Amniotic epithelial cell (primary cell): ENCODE results near the gene VLDLR.
"Not testable (repeated sequence)": the region's sequence is repeated elsewhere in the genome, so short reads cannot be mapped to it uniquely, and the experiment has no call there.

Experiments used
- DNase-seq: peaks from one replicate; pipeline ENCODE4 v3.0.0-alpha.2; 2010; ENCODE audit warnings: low read depth

The VLDLR gene

GRCh38 chr9:2664174-2665065, 42.8 kb downstream of the VLDLR start:
- no peak for DNase-seq

GRCh38 chr9:2666569-2666968, 45.0 kb downstream of the VLDLR start:
- no peak for DNase-seq

GRCh38 chr9:2673161-2673560, 51.6 kb downstream of the VLDLR start:
- DNase-seq = no peak

GRCh38 chr9:2674141-2674824, 52.7 kb downstream of the VLDLR start:
- DNase-seq = no peak

- no peak for DNase-seq
Observed at GRCh38 chr9:2675834-2676233, 54.2 kb downstream of the VLDLR start.

GRCh38 chr9:2676466-2676865, 54.9 kb downstream of the VLDLR start:
- no peak for DNase-seq

- DNase-seq = peak; percentile 33
Observed at GRCh38 chr9:2677915-2678889, 56.6 kb downstream of the VLDLR start.

- no peak for DNase-seq
Observed at GRCh38 chr9:2679011-2679410, 57.4 kb downstream of the VLDLR start.

- DNase-seq = no peak
Observed at GRCh38 chr9:2681981-2682380, 60.4 kb downstream of the VLDLR start.

- no peak for DNase-seq
Observed at GRCh38 chr9:2686911-2687310, 65.3 kb downstream of the VLDLR start.

- no peak for DNase-seq
Observed at GRCh38 chr9:2688636-2689035, 67.0 kb downstream of the VLDLR start.

GRCh38 chr9:2691212-2691611, 69.6 kb downstream of the VLDLR start:
- no peak for DNase-seq

- no peak for DNase-seq
Observed at GRCh38 chr9:2691626-2692025, 70.0 kb downstream of the VLDLR start.

GRCh38 chr9:2693056-2693455, 71.5 kb downstream of the VLDLR start:
- DNase-seq = no peak

- no peak for DNase-seq
Observed at GRCh38 chr9:2697492-2697891, 75.9 kb downstream of the VLDLR start.

GRCh38 chr9:2700398-2700797, 78.8 kb downstream of the VLDLR start:
- no peak for DNase-seq

- DNase-seq = no peak
Observed at GRCh38 chr9:2700909-2701550, 79.4 kb downstream of the VLDLR start.

- peak; percentile 10 for DNase-seq
Observed at GRCh38 chr9:2704504-2704903, 82.9 kb downstream of the VLDLR start.

GRCh38 chr9:2707256-2707655, 85.7 kb downstream of the VLDLR start:
- DNase-seq = not testable (repeated sequence)
